ENCODE results near the gene FAM234A.
"Not testable (repeated sequence)": the region's sequence is repeated elsewhere in the genome, so short reads cannot be mapped to it uniquely, and the experiment has no call there.

The FAM234A gene, protein sequence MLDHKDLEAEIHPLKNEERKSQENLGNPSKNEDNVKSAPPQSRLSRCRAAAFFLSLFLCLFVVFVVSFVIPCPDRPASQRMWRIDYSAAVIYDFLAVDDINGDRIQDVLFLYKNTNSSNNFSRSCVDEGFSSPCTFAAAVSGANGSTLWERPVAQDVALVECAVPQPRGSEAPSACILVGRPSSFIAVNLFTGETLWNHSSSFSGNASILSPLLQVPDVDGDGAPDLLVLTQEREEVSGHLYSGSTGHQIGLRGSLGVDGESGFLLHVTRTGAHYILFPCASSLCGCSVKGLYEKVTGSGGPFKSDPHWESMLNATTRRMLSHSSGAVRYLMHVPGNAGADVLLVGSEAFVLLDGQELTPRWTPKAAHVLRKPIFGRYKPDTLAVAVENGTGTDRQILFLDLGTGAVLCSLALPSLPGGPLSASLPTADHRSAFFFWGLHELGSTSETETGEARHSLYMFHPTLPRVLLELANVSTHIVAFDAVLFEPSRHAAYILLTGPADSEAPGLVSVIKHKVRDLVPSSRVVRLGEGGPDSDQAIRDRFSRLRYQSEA

GRCh38 chr16:234468-235305 lies at the start of gene FAM234A:
TSS of gene FAM234A (plus strand) at chr16:234821. CDS start at chr16:254414, 19,593 bp downstream.
- DNase-seq, result peak; percentile 93 to 95

DNA sequence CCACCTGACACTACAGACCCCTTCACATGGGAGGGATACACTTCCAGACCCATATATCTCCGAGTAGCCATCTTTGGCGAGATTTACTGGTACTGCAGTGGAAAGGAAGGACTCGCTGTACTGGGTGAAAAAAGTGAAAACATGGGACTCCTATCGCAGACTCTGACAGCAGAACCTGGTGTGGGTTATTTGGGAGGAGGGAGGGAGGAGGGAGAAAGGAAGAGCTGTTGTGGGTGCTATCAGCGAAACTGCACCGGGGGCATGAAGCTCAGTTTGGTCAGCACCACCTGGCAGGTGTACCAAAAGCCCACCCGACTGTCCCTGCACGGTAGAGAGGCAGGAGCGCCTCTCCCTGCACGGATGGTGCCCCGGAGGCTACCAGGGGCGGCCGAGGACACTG lies 49.4 kb upstream of the FAM234A start:
- no peak for DNase-seq

- no peak for DNase-seq
Measured at GRCh38 chr16:185691-186090, 48.9 kb upstream of the FAM234A start.

GRCh38 chr16:187330-187729 lies 47.3 kb upstream of the FAM234A start:
- DNase-seq, result no peak

- peak in 1 of 2 donors; percentile 39 for DNase-seq
Measured at GRCh38 chr16:188674-189073, 45.9 kb upstream of the FAM234A start.

- DNase-seq, result no peak
Measured at GRCh38 chr16:189604-190186, 44.9 kb upstream of the FAM234A start.

GRCh38 chr16:191831-192230 lies 42.8 kb upstream of the FAM234A start:
- no peak for DNase-seq

- DNase-seq, result no peak
Measured at GRCh38 chr16:192686-193085, 41.9 kb upstream of the FAM234A start.

DNA sequence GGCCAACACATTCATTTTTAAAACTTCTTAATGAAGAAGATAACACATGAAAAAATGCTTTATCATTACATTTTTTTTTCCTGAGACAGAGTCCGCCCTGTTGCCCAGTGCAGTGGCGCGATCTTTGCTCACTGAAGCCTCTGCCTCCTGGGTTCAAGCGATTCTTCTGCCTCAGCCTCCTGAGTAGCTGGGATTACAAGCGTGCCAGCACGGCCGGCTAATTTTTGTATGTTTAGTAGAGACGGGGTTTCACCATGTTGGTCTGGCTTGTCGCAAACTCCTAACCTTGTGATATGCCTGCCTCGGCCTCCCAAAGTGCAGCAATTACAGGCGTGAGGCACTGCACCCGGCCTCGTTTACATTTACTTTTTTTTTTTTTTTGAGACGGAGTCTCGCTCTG lies 41.2 kb upstream of the FAM234A start:
- DNase-seq, result no peak

DNA sequence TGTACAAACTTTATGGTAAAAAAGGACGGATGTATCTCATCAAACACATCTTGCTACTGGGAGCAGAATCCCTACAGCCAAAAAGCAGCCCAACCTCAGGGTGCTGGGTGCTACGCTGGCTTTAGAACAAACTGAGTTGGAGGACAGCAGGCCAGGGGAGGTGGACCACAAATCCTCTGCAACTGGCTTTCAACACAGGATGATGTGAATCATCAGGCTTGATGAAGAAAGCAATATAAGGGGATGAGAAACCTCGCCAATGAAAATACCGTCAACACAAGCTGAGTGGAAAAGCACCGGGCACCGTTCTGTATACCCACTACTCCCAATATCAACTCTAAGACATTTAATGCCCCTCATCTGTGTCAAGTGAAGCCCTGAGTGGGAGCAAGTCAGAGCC lies 40.1 kb upstream of the FAM234A start:
- DNase-seq, result no peak

DNA sequence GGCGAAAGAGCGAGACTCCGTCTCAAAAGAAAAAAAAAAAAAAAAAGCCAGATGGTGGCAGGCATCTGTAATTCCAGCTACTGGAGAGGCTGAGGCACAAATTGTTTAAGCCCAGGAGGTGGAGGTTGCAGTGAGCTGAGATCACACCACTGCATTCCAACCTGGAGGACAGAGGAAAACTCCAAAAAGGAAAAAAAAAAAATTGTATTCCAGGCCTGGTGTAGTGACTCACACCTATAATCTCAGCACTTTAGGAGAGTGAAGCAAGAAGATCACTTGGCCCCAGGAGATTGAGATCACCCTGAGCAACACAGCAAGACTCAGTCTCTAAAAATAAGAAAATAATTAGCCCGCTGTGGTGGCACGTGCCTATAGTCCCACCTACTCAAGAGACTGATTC lies 34.2 kb upstream of the FAM234A start:
- no peak for DNase-seq

- DNase-seq, result no peak
Measured at GRCh38 chr16:203246-203645, 31.4 kb upstream of the FAM234A start.

DNA sequence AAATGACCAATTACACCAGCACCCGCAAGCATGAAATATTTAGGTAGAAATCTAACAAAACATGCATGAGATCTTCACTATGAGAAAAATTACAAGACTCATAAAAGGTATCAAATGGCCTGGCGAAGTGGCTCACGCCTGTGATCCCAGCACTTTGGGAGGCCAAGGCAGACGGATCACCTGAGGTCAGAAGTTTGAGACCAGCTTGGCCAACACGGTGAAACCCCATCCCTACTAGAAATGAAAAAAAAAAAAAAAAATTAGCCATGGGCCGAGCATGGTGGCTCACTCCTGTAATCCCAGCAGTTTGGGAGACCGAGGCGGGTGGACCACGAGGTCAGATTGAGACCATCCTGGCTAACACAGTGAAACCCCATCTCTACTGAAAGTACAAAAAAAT lies 30.6 kb upstream of the FAM234A start:
- DNase-seq, result not testable (repeated sequence)

DNA sequence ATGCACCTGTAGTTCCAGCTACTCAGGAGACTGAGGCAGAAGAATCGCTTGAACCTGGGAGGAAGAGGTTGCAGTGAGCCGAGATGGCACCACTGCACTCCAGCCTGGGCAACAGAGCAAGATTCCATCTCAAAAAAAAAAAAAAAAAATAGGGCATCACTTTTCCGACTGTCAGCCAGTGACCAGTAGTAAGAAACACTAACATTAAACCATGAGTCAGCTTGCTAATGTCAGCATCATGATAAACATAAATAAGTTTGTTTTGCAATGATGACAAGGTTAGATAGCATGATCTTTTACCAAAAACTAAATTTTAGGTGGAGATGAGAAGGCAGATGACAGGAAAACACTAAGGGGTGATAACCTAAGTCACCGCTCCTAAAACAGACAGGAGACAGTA lies 25.3 kb upstream of the FAM234A start:
- not testable (repeated sequence) for DNase-seq

DNA sequence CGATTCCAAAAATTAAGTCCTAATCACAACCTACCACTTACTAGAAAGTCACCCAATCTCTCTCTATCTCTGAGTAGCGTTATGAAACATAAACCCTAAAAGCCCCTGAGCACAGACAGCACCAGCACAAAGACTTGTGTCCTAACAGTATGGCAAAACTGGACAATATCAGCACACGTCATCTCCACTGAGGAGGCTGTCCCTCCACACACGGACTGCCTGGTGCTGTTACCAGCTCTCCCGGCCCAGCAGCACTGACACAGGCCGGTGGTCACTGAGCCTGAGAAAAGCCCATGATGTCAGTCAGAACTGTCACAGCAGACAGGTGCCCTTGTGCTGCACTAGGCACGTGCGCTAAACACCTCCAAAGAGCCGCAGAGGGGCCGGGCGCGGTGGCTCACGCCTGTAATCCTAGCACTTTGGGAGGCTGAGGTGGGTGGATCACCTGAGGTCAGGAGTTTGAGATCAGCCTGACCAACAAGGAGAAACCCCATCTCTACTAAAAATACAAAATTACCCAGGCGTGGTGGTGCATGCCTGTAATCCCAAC lies 22.9 kb upstream of the FAM234A start:
- DNase-seq, result not testable (repeated sequence)

DNA sequence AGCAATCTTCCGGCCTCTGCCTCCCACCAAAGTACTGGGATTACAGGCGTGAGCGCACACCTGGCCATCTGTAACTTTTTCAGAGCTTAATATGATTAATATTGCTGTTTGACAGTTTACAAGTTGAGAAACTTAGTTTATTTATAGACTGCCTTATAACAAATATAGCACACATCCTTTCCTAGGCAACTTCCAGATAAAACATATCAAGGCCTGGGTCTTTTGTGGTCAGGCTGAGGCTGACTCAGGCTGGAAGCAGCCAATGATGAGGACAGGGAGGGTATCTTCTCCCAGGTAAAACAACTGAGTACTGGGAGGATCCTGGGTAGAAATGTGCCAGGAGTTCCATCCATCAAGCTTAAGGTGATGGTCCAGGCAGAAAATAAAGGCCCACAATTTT lies 21.6 kb upstream of the FAM234A start:
- DNase-seq, result no peak

GRCh38 chr16:220021-220420 lies 14.6 kb upstream of the FAM234A start:
- no peak for DNase-seq

GRCh38 chr16:228151-228851 lies 6.3 kb upstream of the FAM234A start:
- DNase-seq, result peak in 1 of 2 donors; percentile 15

DNA sequence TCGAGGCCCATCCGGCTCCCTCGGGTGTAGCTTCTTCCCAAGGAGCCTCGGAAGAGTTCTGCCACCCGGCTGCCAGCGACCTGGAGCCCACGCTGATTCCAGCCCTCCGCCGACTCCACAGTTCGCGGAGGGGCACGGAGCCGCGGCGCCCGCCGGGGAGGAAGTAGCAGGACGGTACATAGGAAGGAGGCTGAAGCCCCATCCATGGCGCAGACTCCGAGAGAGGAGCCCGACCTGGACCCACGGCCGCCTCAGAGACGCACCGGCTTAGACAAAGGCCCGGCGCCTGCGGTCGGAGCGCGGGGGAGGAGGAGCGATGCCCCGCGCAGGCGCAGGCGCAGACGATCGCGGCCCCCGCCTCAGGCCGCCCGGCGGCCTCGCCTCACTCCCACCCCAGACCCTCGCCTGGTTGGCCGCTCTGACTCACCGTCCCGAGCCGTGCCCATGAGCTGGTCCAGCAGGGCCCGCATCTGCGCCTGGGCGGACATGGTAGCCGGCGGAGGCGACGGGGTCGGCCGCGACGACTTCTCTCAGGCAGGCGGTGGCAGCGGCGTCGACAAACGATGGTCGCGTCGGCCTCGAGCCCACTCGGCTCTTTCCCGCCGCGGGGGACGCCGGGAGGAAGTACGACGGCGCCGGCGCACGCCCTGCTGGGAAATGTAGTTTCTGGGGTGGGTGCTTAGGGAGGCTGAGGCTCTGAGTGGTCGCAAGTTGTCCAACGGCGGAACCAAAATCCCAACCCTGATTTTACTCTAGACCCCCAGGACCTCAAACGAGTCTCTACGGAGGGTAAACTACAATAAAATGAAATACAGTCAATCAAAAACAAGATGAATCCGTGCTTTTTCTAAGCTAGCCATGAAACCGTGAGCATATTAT lies 5.5 kb upstream of the FAM234A start, which contains the start of gene LUC7L:
TSS of gene LUC7L (minus strand) at position 598 of the 879 bp plus-strand sequence. CDS start at position 488, 110 bp downstream.
- DNase-seq, result peak; percentile 82 to 89

- no peak for DNase-seq
Measured at GRCh38 chr16:229731-230281, 4.8 kb upstream of the FAM234A start.

DNA sequence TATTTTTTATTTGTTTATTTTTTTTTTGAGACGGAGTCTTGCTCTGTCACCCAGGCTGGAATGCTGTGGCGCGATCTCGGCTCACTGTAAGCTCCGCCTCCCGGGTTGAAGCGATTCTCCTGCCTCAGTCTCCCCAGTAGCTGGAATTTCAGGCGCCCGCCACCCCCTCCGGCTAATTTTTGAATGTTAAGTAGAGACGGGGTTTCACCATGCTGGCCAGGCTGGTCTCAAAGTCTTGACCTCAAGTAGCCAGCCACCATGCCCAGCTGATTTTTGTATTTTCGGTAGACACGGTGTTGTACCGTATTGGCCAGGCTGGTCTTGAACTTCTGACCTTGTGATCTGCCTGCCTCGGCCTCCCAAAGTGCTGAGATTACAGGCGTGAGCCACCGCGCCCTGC lies 4.3 kb upstream of the FAM234A start:
- DNase-seq, result not testable (repeated sequence)

All from CD4-positive, alpha-beta T cell treated with Interferon alpha-2 for 1 hour (primary cell).